T47D (cell line): Measurements from ENCODE around the gene SLC4A5.

Source experiments
- DNase-seq, 2 experiments: peaks; one replicate each; pipeline versions ENCODE4 v3.0.0 to v3.0.0-alpha.2; 2011 to 2012; ENCODE audit warnings: low read depth in 1 of 2, low spot score in 1 of 2
- JUND ChIP-seq: IDR thresholded peaks from 2 replicates; pipeline ENCODE4 v1.6.1; 2012; ENCODE audit warnings: low read depth
- in situ Hi-C: cut with HindIII; loops from 2 replicates; pipeline ENCODE4 v1.10.0; 2016; ENCODE audit warnings: low sequenced_read_pairs, low pct_unique_long_range_greater_than_20kb

The SLC4A5 gene

DNA sequence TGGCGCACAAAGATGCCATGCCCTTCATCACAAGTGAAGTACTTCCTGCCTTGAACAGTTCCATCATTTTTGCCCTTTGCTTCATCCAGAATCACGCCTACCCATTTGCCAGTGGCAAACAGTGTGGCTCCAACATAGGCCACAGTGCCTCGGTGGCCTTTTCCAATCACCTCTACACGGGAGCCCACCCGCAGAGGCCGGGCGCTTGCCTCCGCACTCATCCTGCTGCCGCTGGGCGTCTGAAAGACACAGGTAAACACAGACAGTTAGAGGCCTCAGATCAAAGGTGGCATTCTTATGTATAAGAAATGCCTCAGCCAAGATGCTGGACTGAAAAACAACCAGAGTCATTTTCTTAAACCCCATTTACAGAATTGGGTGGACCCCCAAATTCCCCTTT is 34.8 kb upstream of the SLC4A5 start:
- in situ Hi-C loops, result no loop called here
- TF ChIP-seq JUND, result no peak
- no peak for DNase-seq

DNA sequence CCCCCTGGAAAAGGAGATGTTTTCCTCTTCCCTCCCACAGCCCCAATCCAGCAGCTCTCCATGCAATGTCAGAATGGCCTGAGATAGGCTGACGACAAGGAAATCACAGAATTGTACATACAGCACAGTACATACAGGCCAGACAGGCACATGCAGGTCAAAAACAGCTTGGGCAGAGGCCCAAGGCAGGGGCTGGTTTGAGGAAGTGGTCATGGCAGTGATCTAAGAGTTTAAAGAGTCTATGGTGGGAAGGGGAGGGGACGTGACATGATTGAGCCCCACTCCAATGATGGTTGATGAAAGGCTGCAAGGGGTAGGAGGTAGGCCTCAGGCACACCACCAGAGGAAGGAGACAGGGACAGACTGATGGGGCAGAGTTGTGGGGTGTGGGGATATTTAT is 32.6 kb upstream of the SLC4A5 start:
- DNase-seq, result no peak
- TF ChIP-seq JUND, result no peak
- in situ Hi-C loops, result no loop called here

DNA sequence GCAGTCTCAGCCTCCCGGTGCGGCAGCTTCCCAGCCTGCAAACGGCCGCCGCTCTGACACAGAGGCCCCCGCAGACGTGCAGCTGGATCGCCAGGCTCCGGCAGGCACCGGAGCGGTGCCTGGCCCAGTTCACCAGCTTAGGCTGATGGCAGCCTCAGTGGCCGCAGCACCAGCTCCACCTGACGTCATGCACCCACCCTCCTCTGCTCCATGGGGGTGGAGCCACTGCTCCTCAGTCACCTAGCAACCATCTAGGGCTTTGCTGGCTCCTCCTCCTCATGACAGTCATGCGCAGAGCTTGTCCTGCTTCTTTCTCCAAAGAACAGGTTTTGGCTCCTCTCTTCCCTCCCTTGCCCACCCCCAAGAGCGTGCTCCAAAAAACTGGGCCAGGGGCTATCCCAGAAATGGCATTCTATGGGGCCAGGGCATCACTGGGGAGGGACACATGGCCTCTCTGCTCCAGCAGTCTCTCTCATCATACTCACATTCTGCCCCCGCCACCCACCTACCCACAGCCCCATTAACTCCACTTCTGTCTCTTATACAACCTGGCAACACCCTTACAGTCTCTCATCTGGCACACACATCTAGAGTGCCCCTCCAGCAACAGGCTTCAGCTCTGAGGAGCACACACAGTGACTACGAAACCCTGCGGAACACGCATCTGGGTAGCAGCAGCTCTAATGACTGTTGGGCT is 31.4 kb upstream of the SLC4A5 start:
- no peak for TF ChIP-seq JUND
- in situ Hi-C loops, result no loop called here
- DNase-seq, result peak in 1 of 2 experiments; percentile 5

DNA sequence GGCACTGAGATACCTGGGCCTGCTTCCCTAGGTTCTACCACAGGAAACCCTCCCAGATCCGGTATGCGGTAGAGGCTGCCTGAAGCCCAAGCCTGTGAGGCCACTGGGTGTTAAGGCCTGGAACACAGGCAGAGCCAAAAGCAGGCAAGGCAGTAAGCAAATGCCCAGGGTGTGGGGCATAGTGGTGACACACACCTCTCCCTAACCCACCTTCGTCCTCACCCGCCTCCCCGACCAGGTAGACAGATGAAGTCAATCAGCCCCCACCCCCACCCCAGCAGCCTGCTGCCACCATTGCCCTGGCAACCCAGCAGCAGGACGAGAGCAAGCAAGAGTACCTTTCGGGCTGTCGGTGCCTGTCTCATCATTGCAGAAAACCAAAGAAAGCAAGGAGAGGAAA is 30.8 kb upstream of the SLC4A5 start:
- no peak for DNase-seq
- in situ Hi-C loops, result no loop called here

DNA sequence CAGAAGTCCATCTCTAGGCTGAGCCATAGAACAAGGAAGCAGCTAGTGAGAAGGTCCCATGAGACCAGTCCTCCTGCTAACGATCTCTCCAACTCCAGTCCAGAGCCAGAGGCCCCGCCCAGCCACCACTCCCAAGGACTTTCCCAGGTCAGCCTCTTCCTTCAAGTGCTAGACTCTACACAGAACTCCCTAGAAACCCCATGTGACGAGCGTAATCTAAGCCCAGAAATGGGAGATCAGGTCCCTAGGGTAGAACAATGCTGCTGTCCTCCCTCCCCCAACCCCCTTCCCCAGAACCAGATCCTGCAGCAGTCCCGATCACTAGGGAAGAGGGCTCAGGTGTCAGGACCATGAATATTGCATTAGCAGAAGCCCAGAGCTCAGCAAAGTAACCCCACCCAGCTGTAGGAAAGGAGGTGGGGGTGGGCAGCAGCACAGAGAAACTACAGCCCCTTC is 30.0 kb upstream of the SLC4A5 start:
- DNase-seq, result no peak
- TF ChIP-seq JUND, result no peak
- in situ Hi-C loops, result no loop called here

More for the DNA sequence above, 30.8 kb upstream of the SLC4A5 start:
- no peak for TF ChIP-seq JUND

DNA sequence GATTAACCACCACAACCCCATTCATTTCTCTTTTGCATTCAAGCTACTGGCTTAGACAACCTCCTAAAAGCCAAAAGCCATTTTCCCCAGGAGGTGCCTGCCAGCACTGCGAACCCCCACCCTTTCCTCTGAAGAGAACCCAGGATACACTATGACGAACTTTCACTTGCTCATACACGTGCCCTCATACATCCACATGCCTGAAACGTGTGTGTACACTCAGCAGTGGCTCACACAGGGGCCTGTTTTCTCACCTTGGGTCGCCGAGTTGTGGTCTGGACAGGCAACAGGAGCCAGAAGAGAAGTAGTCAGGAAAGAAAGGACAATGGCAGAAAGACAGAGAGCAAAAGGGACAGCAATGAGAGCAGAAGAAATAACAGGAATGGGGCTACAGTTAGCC is 29.5 kb upstream of the SLC4A5 start:
- no peak for TF ChIP-seq JUND
- in situ Hi-C loops, result no loop called here
- no peak for DNase-seq

DNA sequence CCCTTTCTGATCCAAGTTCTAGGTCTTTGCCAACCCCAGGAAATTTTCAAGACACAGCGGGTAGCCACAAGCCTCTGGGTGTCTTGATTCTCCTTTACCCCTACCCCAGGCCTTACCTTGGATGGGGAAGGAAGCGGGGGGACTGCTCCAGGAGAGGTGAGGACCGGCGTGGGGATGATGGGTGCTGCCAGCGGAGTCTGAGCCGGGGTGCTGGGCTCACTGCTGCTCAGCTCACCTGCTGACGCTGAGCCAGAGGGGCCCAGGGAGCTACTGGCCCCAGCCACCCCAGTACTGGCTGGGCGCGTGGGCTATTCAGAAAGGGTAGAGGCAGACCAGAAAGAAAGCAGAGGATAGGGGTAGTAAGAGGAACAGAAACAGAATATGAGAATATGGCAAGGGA is 28.2 kb upstream of the SLC4A5 start:
- no peak for TF ChIP-seq JUND
- in situ Hi-C loops, result no loop called here
- no peak for DNase-seq

DNA sequence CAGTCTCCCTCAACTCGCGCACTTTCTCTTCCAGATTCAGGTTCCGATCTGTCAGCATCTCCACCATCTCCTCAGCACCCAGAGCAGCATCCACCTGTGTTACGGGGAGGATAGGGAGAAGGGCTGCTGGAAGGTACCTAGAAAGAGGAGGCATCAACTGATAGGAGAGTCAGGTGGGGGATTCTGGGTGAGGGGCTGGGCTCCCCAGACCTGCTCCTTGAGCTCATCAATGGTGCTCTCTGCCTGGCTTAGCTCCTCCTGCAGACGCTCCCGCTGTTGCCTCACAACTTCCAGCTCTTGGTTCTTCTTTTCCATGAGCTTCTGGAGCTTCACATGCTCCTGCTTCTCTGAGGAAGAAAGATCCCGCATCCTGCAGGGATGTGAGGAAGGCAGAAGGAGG is 26.8 kb upstream of the SLC4A5 start:
- in situ Hi-C loops, result no loop called here

DNA sequence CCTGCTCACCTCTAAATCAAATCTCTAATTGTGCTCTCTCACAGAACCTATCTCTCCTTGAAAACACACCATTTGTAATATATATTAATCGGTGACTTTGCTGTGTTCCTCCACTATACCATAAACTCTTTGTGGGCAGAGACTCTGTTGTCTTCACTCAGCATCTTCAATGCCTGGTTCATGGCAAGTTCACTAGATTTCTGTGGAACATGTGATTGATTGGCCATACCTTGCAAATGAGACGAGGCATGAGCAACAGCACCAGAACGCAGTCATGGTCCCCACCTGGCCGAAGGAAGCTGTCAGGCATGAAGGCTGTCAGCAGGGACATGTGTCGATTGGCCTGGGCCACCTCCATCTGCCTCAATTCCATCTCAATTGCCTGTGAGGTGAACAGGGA is 25.3 kb upstream of the SLC4A5 start:
- TF ChIP-seq JUND, result no peak
- in situ Hi-C loops, result no loop called here
- no peak for DNase-seq

More for the DNA sequence above, 26.8 kb upstream of the SLC4A5 start:
- DNase-seq, result no peak
- no peak for TF ChIP-seq JUND

DNA sequence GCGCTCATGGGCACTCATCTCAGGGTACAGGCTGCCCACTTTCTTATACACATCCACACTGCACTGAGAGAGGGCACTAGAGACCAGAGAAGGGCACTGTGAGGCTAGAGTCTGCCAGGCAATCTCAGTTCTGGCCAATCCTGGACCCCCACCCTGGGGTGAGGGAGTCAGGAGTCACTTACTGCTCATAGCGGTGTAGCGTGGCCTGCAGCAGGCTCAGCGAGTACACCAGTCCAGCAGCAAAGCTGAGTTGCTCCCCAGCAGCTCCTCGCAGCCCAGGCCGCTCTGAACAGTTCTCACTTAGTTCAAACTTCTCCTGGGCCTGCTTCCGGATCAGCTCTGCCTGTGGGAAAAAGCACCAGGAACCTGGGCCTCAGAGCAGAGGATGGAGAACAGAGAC is 24.6 kb upstream of the SLC4A5 start:
- in situ Hi-C loops, result no loop called here

DNA sequence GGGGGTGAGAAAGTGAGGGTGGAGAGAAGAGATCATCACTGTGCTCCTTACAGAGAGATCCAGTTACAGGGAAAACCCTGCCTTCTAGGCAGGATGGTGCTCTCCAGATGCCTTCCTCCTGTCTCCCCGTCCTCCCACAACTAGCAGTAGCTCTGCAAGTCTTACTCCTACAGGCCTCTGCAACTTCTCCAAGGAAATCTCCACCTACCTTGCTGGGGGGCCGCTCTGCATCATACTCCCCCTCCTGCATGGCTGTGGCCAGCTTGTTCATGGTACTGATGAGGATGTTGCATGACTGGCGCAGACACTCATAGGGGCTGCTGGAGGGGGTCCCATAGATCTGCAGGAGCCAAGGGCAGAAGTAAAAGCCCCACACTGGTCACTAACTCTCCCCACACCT is 22.8 kb upstream of the SLC4A5 start:
- in situ Hi-C loops, result no loop called here
- TF ChIP-seq JUND, result no peak
- no peak for DNase-seq

More for the DNA sequence above, 24.6 kb upstream of the SLC4A5 start:
- TF ChIP-seq JUND, result no peak
- no peak for DNase-seq

DNA sequence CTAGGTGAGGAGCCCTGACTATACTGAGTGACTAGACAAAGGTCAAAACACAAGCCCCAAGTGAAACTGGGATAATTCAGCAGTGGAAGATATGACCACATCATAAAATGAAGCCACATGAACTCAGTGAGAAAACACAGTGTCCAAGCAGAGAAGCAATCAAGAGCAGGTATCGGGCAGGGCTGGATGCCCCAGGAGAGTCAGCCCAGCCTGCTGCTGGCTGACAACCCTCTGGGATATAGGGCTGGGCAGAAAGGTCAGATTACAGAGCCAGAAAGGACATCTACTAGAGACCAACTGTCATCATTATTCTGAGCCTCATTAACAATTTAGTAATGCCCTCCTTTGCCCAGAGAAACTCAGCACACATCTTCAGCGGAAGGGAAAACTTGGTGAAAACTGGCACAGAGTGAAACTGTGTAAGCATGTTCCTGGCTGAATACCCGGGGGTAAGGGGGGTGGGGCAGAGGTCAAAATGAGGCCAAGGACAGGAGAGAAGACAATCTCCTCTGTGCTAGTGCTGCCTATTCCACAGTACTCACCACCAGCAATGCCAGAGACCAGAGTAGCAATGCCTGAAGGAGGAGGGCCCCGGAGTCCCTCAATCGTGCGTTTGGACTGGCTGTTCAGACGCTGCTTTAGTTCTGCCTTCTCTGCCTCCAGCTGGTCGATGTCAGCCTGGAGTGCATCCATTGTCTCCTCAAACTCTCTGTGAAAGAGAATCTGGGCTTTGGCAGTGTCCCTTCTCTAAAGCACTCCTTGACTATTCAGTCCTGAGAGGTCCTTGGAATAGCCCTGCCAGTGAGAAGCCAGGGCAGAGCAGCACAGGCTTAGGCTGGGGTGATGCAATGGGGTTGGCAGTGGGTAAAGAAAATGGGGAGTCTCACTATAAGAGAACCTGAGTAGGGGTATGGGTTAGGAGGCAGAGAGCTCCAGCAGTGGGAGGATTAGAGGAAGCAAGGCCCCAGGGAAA is 21.6 kb upstream of the SLC4A5 start:
- in situ Hi-C loops, result no loop called here
- no peak for DNase-seq
- no peak for TF ChIP-seq JUND

DNA sequence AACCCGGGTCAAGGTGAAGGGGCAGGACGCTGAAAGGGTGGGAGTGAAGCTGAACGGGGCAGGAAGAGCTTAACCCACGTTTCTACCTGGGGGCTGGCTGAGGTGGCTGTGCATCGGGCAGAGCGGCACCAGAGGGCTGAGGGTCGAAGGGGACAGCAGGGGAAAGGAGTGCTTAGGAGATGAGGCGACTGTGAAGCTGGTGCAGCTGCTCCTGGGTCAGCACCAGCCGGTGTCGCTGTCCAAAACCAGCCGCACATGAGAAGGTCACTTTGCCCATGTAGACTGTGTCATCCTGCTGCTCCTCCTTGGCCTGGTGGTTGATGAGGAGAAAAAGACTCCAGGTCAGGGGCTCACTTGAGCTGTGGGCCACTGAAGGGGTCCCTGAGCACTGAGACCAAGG is 18.1 kb upstream of the SLC4A5 start:
- in situ Hi-C loops, result no loop called here
- no peak for DNase-seq
- no peak for TF ChIP-seq JUND
